HFFc6 (cell line): ENCODE results near the gene UST. TPM values are rescaled to one million over a fixed set of nuclear protein-coding genes. Genes with fewer than 3 reads are reported as not detected.
"Not testable (repeated sequence)": the region's sequence is repeated elsewhere in the genome, so short reads cannot be mapped to it uniquely, and the experiment has no call there.

Source experiments
- DNase-seq: peaks from one replicate; pipeline ENCODE4 v3.0.0-alpha.2; 2018
- H3K27ac Mint-ChIP-seq: 2 replicates; pipeline ENCODE4 v1.8.0; 2020; ENCODE audit warnings: mild to moderate bottlenecking, mixed read lengths
- H3K27me3 Mint-ChIP-seq: 2 replicates; pipeline ENCODE4 v1.8.0; 2021; ENCODE audit warnings: mild to moderate bottlenecking, moderate library complexity, mixed read lengths; ENCODE audit not compliant: insufficient read depth
- H3K36me3 Mint-ChIP-seq: 2 replicates; pipeline ENCODE4 v1.8.0; 2021; ENCODE audit warnings: low read depth, mixed read lengths
- H3K4me1 Mint-ChIP-seq: 2 replicates; pipeline ENCODE4 v1.8.0; 2020; ENCODE audit warnings: low read depth, mixed read lengths
- H3K4me3 Mint-ChIP-seq: 2 replicates; pipeline ENCODE4 v1.8.0; 2020; ENCODE audit warnings: mild to moderate bottlenecking, moderate library complexity, mixed read lengths
- H3K9me3 Mint-ChIP-seq: 2 replicates; pipeline ENCODE4 v1.8.0; 2020; ENCODE audit warnings: mild to moderate bottlenecking, mixed read lengths
- total RNA-seq, 6 experiments: library from RNA; stranded (reverse); fragmentation: NEBNext Ultra II Directional; extraction: Animal tissue kit (Norgen Biotek cat#: 25700); gene quantifications; 2 replicates in 1 of 6; 3 replicates in 5 of 6; pipeline ENCODE4 v1.2.3, GENCODE V29; 2021
- TF ChIP-seq, protein P1 (sequence below): fragments of 200-600 bp; sonication (generic); IDR thresholded peaks from 2 replicates; pipeline ENCODE4 v1.5.0; 2021; ENCODE audit warnings: antibody characterized with exemption, mild to moderate bottlenecking

UST gene
- total RNA-seq, 6 experiments from 2014 or later: 12.9 to 17.3 (median 16.7) TPM

DNA sequence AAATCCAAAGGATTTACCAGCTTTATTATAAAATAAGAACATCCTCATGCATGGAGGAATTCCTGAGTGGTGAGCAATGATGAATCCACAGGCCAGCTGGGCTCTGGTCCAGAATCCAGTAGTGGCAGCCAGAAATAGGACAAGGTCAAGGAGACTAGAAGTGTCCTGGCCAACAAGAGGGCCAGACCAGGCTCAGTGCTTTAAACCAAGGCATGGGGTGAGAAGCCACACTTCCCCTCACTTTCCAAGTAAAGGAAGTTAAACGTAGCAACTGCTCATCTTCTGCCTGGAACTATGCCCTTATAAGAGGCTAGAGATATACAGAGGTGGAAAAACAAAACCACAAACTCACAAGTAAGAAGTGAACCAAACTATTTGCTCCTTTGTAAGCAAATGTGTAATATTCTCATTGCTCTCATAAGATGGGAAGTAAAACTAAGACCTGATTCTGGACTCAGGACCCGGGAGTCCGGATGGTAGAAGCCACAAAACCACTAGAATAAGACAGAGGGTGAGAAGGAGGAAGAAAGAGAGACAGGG lies 253.2 kb downstream of the UST start:
- TF ChIP-seq, protein P1, sequence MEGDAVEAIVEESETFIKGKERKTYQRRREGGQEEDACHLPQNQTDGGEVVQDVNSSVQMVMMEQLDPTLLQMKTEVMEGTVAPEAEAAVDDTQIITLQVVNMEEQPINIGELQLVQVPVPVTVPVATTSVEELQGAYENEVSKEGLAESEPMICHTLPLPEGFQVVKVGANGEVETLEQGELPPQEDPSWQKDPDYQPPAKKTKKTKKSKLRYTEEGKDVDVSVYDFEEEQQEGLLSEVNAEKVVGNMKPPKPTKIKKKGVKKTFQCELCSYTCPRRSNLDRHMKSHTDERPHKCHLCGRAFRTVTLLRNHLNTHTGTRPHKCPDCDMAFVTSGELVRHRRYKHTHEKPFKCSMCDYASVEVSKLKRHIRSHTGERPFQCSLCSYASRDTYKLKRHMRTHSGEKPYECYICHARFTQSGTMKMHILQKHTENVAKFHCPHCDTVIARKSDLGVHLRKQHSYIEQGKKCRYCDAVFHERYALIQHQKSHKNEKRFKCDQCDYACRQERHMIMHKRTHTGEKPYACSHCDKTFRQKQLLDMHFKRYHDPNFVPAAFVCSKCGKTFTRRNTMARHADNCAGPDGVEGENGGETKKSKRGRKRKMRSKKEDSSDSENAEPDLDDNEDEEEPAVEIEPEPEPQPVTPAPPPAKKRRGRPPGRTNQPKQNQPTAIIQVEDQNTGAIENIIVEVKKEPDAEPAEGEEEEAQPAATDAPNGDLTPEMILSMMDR: no peak
- Mint-ChIP-seq H3K27ac (peak overlapping the region; percentile 76), H3K4me1 (peaks cover 54% of the 10 kb centered on the region), H3K27me3 (no peaks in the 10 kb centered on the region; the same call in 1 of the 2 replicates), H3K4me3 (peak overlapping the region; percentile 48), H3K36me3 (peaks cover 29% of the 10 kb centered on the region), H3K9me3 (peaks cover 24% of the 10 kb centered on the region)
- DNase-seq: peak; percentile 86

- peaks cover 24% of the 10 kb centered on the region for H3K9me3 Mint-ChIP-seq
- no peak for DNase-seq
Observed at GRCh38 chr6:149001422-149001821, 254.6 kb downstream of the UST start.

DNA sequence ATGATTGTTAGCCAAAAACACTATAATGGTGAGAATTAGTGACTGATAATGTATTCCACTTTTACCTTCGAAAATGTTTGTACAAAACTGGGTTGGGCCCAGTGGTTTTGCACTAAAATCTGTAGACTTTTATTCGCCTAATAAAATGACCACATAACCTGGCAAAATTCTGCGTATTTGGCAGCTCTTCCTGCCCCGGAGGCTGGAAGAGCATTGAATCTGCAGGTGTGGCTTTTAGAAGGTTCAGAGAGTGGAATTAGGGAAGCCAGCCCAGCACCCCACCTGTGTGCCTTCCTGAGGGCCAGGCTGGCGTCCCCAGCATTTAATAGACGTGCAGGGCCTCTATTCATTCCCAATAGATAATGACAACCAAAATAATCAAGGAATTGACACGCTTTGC lies 256.7 kb downstream of the UST start:
- H3K4me1 Mint-ChIP-seq: peaks cover 29% of the 10 kb centered on the region
- H3K9me3 Mint-ChIP-seq: peaks cover 24% of the 10 kb centered on the region
- DNase-seq: no peak
- no peak overlapping the region for H3K4me3 Mint-ChIP-seq
- TF ChIP-seq, protein P1: no peak
- H3K36me3 Mint-ChIP-seq: peaks cover 51% of the 10 kb centered on the region
- no peak overlapping the region for H3K27ac Mint-ChIP-seq
- H3K27me3 Mint-ChIP-seq: no peaks in the 10 kb centered on the region; the same call in none of the 2 replicates

More at GRCh38 chr6:149001422-149001821, 254.6 kb downstream of the UST start:
- Mint-ChIP-seq H3K4me3 (no peak overlapping the region), H3K27me3 (no peaks in the 10 kb centered on the region; the same call in none of the 2 replicates), H3K4me1 (peaks cover 44% of the 10 kb centered on the region), H3K27ac (no peak overlapping the region), H3K36me3 (peaks cover 40% of the 10 kb centered on the region)
- TF ChIP-seq, protein P1: no peak

- Mint-ChIP-seq H3K9me3 (peaks cover 24% of the 10 kb centered on the region), H3K27me3 (no peaks in the 10 kb centered on the region; the same call in none of the 2 replicates), H3K36me3 (peaks cover 60% of the 10 kb centered on the region), H3K4me3 (no peak overlapping the region), H3K27ac (no peak overlapping the region), H3K4me1 (peaks cover 29% of the 10 kb centered on the region)
- TF ChIP-seq, protein P1: no peak
- DNase-seq: no peak
Observed at GRCh38 chr6:149004664-149005063, 257.8 kb downstream of the UST start.

- not testable (repeated sequence) for DNase-seq, H3K9me3 Mint-ChIP-seq, H3K27me3 Mint-ChIP-seq, H3K27ac Mint-ChIP-seq, H3K4me3 Mint-ChIP-seq
- H3K36me3 Mint-ChIP-seq: peaks cover 47% of the 10 kb centered on the region
- peaks cover 29% of the 10 kb centered on the region for H3K4me1 Mint-ChIP-seq
Observed at GRCh38 chr6:149006236-149006635, 259.4 kb downstream of the UST start.

DNA sequence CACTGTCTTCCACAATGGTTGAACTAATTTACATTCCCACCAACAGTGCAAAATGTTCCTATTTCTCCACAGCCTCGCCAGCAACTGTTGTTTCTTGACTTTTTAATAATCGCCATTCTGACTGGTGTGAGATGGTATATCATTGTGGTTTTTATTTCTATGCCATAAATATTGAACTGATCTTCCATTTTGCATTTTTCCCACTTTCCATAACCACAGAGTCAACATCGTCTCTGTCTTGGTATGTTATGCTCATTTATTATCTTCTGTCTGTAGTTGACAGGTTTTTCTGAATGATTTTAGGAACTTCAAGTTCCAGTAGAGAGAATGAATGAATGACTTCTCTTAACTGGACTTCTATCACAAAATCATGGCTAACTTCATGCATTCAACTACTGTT lies 259.8 kb downstream of the UST start:
- Mint-ChIP-seq H3K36me3 (peaks cover 42% of the 10 kb centered on the region), H3K27me3 (no peaks in the 10 kb centered on the region; the same call in none of the 2 replicates), H3K9me3 (peaks cover 5% of the 10 kb centered on the region), H3K27ac (no peak overlapping the region), H3K4me3 (no peak overlapping the region), H3K4me1 (peaks cover 33% of the 10 kb centered on the region)
- TF ChIP-seq, protein P1: no peak
- no peak for DNase-seq
